HL-60 (cell line): ENCODE measurements around the gene PBRM1.

Experiments used
- DNase-seq, 2 experiments: peaks; one replicate each; pipeline ENCODE4 v3.0.0-alpha.2; 2010 to 2020; ENCODE audit warnings: low read depth in 1 of 2, low spot score in 1 of 2
- H3K27ac ChIP-seq: fragments of 250-450 bp; sonication (Bioruptor Pico); replicated peaks from 2 replicates; pipeline ENCODE4 v1.5.1; 2020; ENCODE audit warnings: mild to moderate bottlenecking, moderate library complexity
- H3K27me3 ChIP-seq: fragments of 250-450 bp; sonication (Bioruptor Pico); 2 replicates; pipeline ENCODE4 v1.5.1; 2021; ENCODE audit warnings: mild to moderate bottlenecking, moderate library complexity; ENCODE audit not compliant: insufficient read depth, poor library complexity, severe bottlenecking
- H3K4me3 ChIP-seq: replicated peaks from 2 replicates; pipeline ENCODE4 v1.5.1; 2011; ENCODE audit warnings: mild to moderate bottlenecking, control low read depth, low read length; ENCODE audit not compliant: insufficient read depth
- CTCF ChIP-seq: IDR thresholded peaks from one replicate; pipeline ENCODE4 v1.5.1; 2011; ENCODE audit warnings: low read length, control low read depth, inconsistent platforms; ENCODE audit not compliant: insufficient read depth
- GABPA ChIP-seq: IDR thresholded peaks from 2 replicates; pipeline ENCODE4 v1.6.1; 2012; ENCODE audit warnings: low read depth
- POLR2AphosphoS5 ChIP-seq: IDR thresholded peaks from 2 replicates; pipeline ENCODE4 v1.6.1; 2012; ENCODE audit warnings: low read depth
- REST ChIP-seq: IDR thresholded peaks from 2 replicates; pipeline ENCODE4 v1.6.1; 2012; ENCODE audit warnings: low read depth; ENCODE audit not compliant: insufficient replicate concordance
- SPI1 ChIP-seq: IDR thresholded peaks from 2 replicates; pipeline ENCODE4 v1.6.1; 2012; ENCODE audit warnings: low read depth, mild to moderate bottlenecking, borderline replicate concordance

Gene PBRM1

GRCh38 chr3:52509753-52510328 is 175.9 kb downstream of the PBRM1 start:
- Histone ChIP-seq H3K4me3 (no peak overlapping the region), H3K27ac (no peak overlapping the region), H3K27me3 (no peaks in the 10 kb centered on the region)
- no peak for DNase-seq
- TF ChIP-seq REST (no peak), POLR2AphosphoS5 (no peak), SPI1 (no peak), GABPA (no peak), CTCF (no peak)

GRCh38 chr3:52507359-52507758 is 178.4 kb downstream of the PBRM1 start:
- Histone ChIP-seq H3K27ac (no peak overlapping the region), H3K27me3 (no peaks in the 10 kb centered on the region), H3K4me3 (no peak overlapping the region)
- DNase-seq, result no peak
- TF ChIP-seq POLR2AphosphoS5 (no peak), GABPA (no peak)

- Histone ChIP-seq H3K27me3 (no peaks in the 10 kb centered on the region), H3K4me3 (no peak overlapping the region), H3K27ac (no peak overlapping the region)
- no peak for DNase-seq
- TF ChIP-seq SPI1, result no peak
- no peak for TF ChIP-seq CTCF
- TF ChIP-seq GABPA, result no peak
- TF ChIP-seq REST, result no peak
- no peak for TF ChIP-seq POLR2AphosphoS5
Observed at GRCh38 chr3:52506266-52506966, 179.3 kb downstream of the PBRM1 start.

GRCh38 chr3:52504977-52505376 is 180.7 kb downstream of the PBRM1 start:
- no peak for DNase-seq
- H3K27me3 ChIP-seq, result no peaks in the 10 kb centered on the region
- no peak overlapping the region for H3K27ac ChIP-seq
- no peak overlapping the region for H3K4me3 ChIP-seq
- TF ChIP-seq POLR2AphosphoS5 (no peak), CTCF (no peak), REST (no peak), SPI1 (no peak), GABPA (no peak)
